EL (cell line): ENCODE results near the gene SPINK6.

ENCODE experiments used
- DNase-seq: peaks from one replicate; pipeline ENCODE4 v3.0.0-alpha.2; 2016

Gene SPINK6

DNA sequence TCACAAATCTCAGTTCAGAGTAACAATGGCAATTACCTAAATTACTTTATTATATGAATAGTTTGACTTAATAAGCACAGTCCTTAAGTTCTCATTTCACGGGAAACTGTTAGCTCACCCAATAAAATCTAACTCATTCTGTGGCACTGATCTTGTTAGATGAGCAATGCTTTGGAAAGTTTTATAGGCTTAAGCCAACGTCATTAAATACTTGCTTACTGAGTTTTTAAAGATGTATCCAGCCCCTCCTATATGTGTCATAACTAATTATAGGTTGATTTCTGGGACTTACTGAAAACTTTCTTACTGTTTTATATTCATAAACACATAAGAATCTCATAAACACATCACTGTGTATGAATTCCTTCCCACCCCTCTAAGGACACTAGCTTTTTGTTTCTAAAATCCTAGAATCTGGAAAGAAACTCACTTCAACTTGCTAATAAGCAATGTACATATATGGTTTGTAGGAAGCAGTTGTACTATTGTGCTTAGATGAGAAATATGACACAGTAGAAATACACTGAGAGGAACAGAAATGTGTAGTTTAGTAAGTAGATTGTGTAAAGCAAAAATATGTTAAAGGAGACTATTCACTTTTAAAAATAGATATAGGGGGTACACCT lies 21.4 kb downstream of the SPINK6 start:
- DNase-seq, result peak; percentile 2

DNA sequence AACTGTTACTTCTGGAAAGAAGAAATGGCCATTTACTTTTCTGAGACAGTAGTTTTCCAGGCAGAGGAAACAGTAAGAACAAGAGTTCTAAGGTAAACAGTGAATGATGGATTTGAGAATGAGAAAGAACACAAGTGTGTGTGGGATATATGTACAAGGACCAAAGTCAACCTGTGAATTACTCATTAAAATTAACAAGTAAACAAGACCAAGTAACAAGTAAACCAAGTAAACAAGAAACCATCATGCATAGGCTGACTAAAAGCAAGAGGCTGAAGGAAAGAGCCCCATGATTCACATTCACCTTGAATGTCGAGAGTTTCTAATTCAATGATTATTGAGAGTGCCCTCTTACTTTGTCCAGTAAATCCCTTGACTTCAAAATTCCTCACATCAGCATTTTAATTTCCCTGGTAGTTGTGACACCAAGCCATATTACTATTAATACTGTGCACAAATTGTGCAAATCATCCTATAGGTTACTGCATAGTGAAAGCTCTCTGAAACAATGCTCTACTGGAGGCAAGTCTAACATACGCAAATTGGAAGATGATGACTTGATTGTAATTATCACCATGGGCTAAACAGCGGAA lies 25.6 kb downstream of the SPINK6 start:
- no peak for DNase-seq

DNA sequence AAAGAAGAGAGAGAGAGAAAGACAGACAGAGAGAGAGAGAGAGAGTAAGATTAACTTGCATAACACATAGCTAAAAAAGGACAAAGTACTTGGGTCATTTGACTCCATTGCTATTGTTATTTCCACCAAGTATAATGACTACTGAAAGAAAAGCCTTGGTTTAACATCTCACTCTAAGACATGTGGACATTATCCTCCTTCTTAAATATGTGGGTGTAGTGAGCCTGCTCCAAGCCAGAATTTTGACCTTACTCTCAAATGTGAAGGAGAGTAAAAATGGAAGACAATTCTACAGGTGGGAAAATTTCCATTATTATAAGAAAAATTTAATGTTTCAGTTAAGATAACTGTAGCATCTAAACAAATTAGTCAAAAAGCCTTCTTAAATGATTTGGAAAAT lies 27.0 kb downstream of the SPINK6 start:
- no peak for DNase-seq

DNA sequence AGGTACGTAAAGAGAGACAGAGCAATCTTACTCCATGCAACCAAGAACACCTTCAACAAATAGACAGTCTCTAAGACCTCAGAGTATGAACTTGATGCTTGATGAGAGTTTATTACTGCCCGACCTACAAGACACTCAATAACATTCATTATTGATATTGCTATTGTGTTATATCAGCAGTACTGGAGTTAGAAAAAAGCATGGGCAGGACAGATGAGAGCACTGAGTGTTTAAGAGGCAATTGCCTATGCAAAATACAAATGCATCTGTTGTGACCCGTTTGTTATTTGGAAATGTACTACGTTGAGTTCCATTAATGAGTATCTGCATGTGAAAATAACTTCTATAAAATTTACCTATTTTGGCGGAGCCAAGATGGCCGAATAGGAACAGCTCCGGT lies 27.4 kb downstream of the SPINK6 start:
- no peak for DNase-seq

DNA sequence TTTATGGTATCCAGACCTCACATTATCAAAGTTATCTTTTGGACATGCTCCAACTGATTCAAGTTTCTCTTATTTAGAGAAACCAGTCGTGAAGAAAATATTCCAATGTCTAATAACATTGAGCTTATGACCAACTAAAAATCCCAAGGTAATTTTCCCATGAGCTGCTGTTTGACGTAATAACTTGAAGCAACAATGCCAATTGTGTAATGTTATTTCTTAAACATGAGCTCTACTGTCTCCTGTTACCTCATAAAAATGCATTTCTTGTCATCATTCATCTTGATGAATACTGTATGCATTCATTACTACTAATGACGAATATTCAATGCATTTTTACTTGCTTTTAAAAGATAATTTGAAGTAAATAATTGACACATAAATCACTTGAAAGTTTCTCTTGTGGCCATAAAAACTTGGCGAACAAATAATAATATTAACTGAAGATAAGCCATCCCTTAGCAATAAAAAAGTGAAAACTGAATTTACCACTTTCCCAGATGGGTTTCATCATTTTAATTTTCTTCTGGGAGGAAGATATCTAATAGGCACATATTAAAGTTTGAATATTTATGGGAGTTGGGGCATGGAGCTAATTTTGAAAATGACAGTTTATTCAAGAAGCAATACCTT lies 35.1 kb downstream of the SPINK6 start:
- no peak for DNase-seq

DNA sequence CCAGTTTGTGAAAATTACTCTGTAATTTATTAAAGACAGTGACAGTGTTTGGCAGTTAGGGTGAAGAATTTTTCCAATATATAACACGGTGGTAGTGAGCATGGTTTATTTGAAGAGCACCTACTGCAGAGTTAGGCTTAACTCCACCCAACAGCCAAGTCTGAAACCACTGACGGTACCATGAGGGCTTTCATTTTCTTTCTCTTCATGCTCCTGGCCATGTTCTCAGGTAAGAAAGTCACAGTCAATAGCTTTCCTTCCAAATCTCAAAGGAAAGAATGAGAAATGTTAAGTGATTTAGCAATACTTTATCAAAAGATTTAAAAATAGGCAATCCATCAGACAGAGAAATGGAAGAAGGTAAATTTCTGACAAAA lies 35.6 kb downstream of the SPINK6 start, which contains the start of gene MARCOL:
MARCOL (plus strand) TSS at position 108 of the 377 bp plus-strand sequence; CDS start at position 181, 73 bp downstream.
- DNase-seq, result no peak

DNA sequence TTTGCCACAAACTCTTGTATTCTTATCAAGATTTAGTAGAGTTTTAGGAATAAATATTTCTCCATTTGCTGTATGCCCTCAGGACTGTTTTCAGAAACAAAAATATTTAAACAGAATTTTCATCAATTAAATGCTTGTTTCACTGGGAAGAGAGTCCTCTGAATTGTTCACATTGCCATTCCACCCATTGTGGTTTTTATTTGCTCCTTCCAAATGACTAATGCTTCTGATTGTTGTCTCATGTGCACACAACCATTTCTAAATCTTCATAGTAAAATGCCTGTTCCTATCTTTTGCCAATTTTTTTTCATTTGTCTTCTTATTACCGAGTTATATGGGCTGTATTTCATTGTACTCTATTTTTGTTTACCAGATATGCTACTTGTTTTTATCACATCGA lies 46.1 kb downstream of the SPINK6 start:
- no peak for DNase-seq

DNA sequence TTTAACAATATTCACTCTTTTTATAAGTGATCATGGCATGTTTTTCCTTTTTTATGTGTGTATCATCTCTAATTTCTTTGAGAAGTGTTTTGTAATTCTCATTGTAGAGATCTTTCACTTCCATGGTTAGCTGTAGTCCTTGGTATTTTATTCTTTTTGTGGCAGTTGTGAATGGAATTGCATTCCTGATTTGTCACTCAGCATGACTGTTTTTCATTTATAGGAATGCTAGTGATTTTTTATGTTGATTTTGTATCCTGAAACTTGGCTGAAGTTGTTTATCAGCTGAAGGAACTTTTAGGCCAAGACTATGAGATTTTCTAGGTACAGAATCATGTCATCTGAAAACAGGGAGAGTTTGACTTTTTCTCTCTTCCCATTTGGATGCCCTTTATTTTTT lies 52.6 kb downstream of the SPINK6 start:
- no peak for DNase-seq

DNA sequence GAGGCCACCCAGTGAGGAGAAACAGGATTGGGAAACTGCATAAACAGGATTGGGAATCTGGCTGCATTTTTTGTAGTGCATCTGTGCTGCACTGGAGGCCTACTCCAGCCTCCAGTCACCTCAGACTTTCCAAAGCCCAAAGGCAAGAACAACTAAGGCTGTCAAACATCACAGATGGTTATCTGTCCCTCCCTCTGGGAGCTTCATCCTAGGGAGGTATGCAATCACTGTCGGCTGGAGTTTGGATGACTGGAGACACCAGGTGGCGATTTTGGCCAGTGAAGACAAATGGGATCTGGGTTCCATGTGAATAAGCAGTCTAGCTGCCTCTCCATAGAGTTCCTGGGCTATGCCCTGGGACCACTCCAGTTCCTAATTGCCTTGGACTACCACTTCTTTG lies 56.4 kb downstream of the SPINK6 start:
- no peak for DNase-seq

DNA sequence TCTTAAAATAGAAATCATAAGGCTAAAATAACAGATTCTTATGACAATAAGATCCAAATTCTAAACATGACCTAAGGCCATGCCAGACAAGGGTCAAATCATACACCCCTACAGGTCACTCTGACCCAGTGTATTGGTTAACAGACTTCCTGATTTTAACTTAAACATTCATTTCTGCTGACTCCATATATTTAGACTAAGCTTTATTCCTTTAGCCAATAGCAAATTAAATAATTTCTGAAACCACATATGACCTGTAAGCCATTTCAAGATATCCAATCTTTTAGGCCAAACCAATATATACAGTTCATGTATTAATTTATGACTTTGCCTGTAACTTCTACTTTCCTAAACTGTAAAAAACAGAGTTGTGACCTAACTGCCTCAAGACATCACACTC lies 58.4 kb downstream of the SPINK6 start:
- no peak for DNase-seq
